Astrocyte of the cerebellum (primary cell): ENCODE measurements around the gene KRT78.

ENCODE experiments used
- DNase-seq: peaks from one replicate; pipeline ENCODE4 v3.0.0-alpha.2; 2011; ENCODE audit warnings: low read depth
- H3K4me3 ChIP-seq: 2 replicates; pipeline ENCODE4 v1.5.1; 2011; ENCODE audit warnings: mild to moderate bottlenecking, low read depth, low read length, moderate library complexity
- CTCF ChIP-seq: IDR thresholded peaks from 2 replicates; pipeline ENCODE4 v1.5.1; 2012; ENCODE audit warnings: low read length, low read depth, moderate library complexity, mild to moderate bottlenecking; ENCODE audit errors: missing control alignments
- in situ Hi-C: cut with HindIII; loops from 2 replicates; pipeline ENCODE4 v1.10.0; 2017; ENCODE audit warnings: low sequenced_read_pairs

The KRT78 gene

GRCh38 chr12:52834727-52835001 is 14.1 kb downstream of the KRT78 start:
- DNase-seq = no peak
- in situ Hi-C loops = no loop called here
- no peak overlapping the region for H3K4me3 ChIP-seq
- TF ChIP-seq CTCF = no peak

GRCh38 chr12:52833922-52834726 is 14.7 kb downstream of the KRT78 start, which contains the start of gene KRT79:
Gene KRT79 (minus strand): TSS chr12:52834311. CDS start chr12:52834260, 51 bp downstream.
- in situ Hi-C loops = no loop called here
- no peak within 1 kb of the TSS for H3K4me3 ChIP-seq
- TF ChIP-seq CTCF = no peak
- no peak for DNase-seq

- TF ChIP-seq CTCF = no peak
- in situ Hi-C loops = no loop called here
- DNase-seq = no peak
- no peak overlapping the region for H3K4me3 ChIP-seq
Observed at GRCh38 chr12:52832985-52833905, 15.5 kb downstream of the KRT78 start.

GRCh38 chr12:52832451-52832850 is 16.3 kb downstream of the KRT78 start:
- H3K4me3 ChIP-seq = no peak overlapping the region
- TF ChIP-seq CTCF = no peak
- in situ Hi-C loops = no loop called here
- no peak for DNase-seq

- no peak overlapping the region for H3K4me3 ChIP-seq
- no peak for DNase-seq
- no peak for TF ChIP-seq CTCF
- in situ Hi-C loops = no loop called here
Observed at GRCh38 chr12:52831251-52831650, 17.5 kb downstream of the KRT78 start.

- no peak overlapping the region for H3K4me3 ChIP-seq
- in situ Hi-C loops = no loop called here
- DNase-seq = no peak
- no peak for TF ChIP-seq CTCF
Observed at GRCh38 chr12:52829986-52830770, 18.6 kb downstream of the KRT78 start.
